HCT116 (cell line): ENCODE data around the gene TGFBR3. TPM values are rescaled to one million over a fixed set of nuclear protein-coding genes. Genes with fewer than 3 reads are reported as not detected.

ENCODE experiments used
- ATAC-seq: fragments of 200-7000 bp; cut with Tn5 transposase; 2 replicates; pipeline ENCODE4 v1.9.1; 2020; ENCODE audit warnings: mild to moderate bottlenecking, moderate library complexity
- BruUV-seq: library from RNA; stranded (reverse); fragments of 400-500 nt; replicated peaks from 2 replicates; lab custom pipeline; 2021; lab: Mats Ljungman, UMichigan
- CTCF ChIA-PET: fragments of 300-600 bp; sonication (Branson Sonifier 250); formaldehyde crosslinking; loops from one replicate; lab custom pipeline; 2021; ENCODE audit warnings: antibody characterized with exemption; lab: Charles Lee
- POLR2A ChIA-PET: fragments of 300-600, 350-600 bp; sonication (Branson Sonifier 250); formaldehyde crosslinking; loops from one replicate; lab custom pipeline; 2021; ENCODE audit warnings: antibody characterized with exemption; lab: Charles Lee
- RAD21 ChIA-PET, 2 experiments: fragments of 300-600 bp; sonication (Branson Sonifier 250); formaldehyde crosslinking; loops; one replicate each; lab custom pipeline; 2023; ENCODE audit warnings: low total read pairs in 2 of 2; ENCODE audit not compliant: uncharacterized antibody in 2 of 2, unreplicated experiment in 2 of 2, low non-redundant PET in 1 of 2; lab: Charles Lee
- DNase-seq: peaks from one replicate; pipeline ENCODE4 v3.0.0-alpha.2; 2010; ENCODE audit warnings: low read depth, low spot score
- H2AFZ ChIP-seq: fragments of 200-600 bp; shearing (Covaris generic), sonication (generic); 2 replicates; pipeline ENCODE4 v1.6.1; 2017; ENCODE audit warnings: low read depth, mixed run types, mixed read lengths, antibody characterized with exemption, low read length; ENCODE audit not compliant: poor library complexity, severe bottlenecking
- H3K27ac ChIP-seq: 2 replicates; pipeline ENCODE4 v1.5.1; 2012; ENCODE audit warnings: low read depth, low read length
- H3K27me3 ChIP-seq: fragments of 200-600 bp; sonication (generic); 2 replicates; pipeline ENCODE4 v1.6.1; 2016; ENCODE audit warnings: mixed run types, low read length, mixed read lengths; ENCODE audit not compliant: insufficient read depth
- H3K36me3 ChIP-seq, 2 experiments: fragments of 200-500 bp in 1 of 2; fragments of 200-600 bp in 1 of 2; sonication (Bioruptor generic) in 1 of 2; sonication (generic) in 1 of 2; 2 replicates each; pipeline versions ENCODE4 v1.5.1 to v1.6.1; 2014 to 2016; ENCODE audit warnings: low read length in 2 of 2, inconsistent platforms in 1 of 2, mixed read lengths in 1 of 2, mixed run types in 1 of 2; ENCODE audit not compliant: insufficient read depth in 2 of 2, control insufficient read depth in 1 of 2
- H3K4me1 ChIP-seq, 2 experiments: fragments of 200-600 bp in 1 of 2; sonication (generic) in 1 of 2; 2 replicates each; pipeline versions ENCODE4 v1.5.1 to v1.6.1; 2012 to 2017; ENCODE audit warnings: low read length in 2 of 2, inconsistent platforms in 1 of 2, mild to moderate bottlenecking in 1 of 2, mixed read lengths in 1 of 2, mixed run types in 1 of 2, moderate library complexity in 1 of 2; ENCODE audit not compliant: insufficient read depth in 2 of 2, control insufficient read depth in 1 of 2
- H3K4me2 ChIP-seq: fragments of 200-600 bp; sonication (generic); 2 replicates; pipeline ENCODE4 v1.6.1; 2017; ENCODE audit warnings: mixed run types, low read length, mixed read lengths
- H3K4me3 ChIP-seq, 2 experiments: fragments of 200-600 bp in 1 of 2; sonication (generic) in 1 of 2; replicated peaks in 1 of 2; 2 replicates each; pipeline ENCODE4 v1.5.1; 2011 to 2016; ENCODE audit warnings: low read length in 2 of 2, control low read depth in 1 of 2, low read depth in 1 of 2, mild to moderate bottlenecking in 1 of 2, mixed read lengths in 1 of 2, mixed run types in 1 of 2
- H3K79me2 ChIP-seq: fragments of 200-600 bp; sonication (generic); 2 replicates; pipeline ENCODE4 v1.6.1; 2017; ENCODE audit warnings: mild to moderate bottlenecking, mixed run types, low read length, moderate library complexity, mixed read lengths; ENCODE audit not compliant: insufficient read depth
- H3K9ac ChIP-seq: fragments of 200-600 bp; sonication (generic); 2 replicates; pipeline ENCODE4 v1.6.1; 2016; ENCODE audit warnings: low read length, mixed read lengths
- H3K9me2 ChIP-seq: fragments of 200-600 bp; sonication (generic), shearing (Covaris generic); 2 replicates; pipeline ENCODE4 v1.6.1; 2017; ENCODE audit warnings: mixed run types, mild to moderate bottlenecking, moderate library complexity; ENCODE audit not compliant: insufficient read depth
- H3K9me3 ChIP-seq, 2 experiments: fragments of 200-500 bp in 1 of 2; fragments of 200-600 bp in 1 of 2; sonication (Bioruptor generic) in 1 of 2; sonication (generic) in 1 of 2; 2 replicates each; pipeline ENCODE4 v1.6.1; 2014 to 2017; ENCODE audit warnings: low read length in 2 of 2, mixed read lengths in 2 of 2, inconsistent platforms in 1 of 2, low read depth in 1 of 2, mild to moderate bottlenecking in 1 of 2, mixed run types in 1 of 2, moderate library complexity in 1 of 2; ENCODE audit not compliant: control insufficient read depth in 1 of 2, insufficient read depth in 1 of 2
- H4K20me1 ChIP-seq: fragments of 200-600 bp; sonication (generic), shearing (Covaris generic); 2 replicates; pipeline ENCODE4 v1.6.1; 2017; ENCODE audit warnings: mixed run types, mild to moderate bottlenecking, moderate library complexity; ENCODE audit not compliant: insufficient read depth
- POLR2AphosphoS5 ChIP-seq: IDR thresholded peaks from 2 replicates; pipeline ENCODE4 v1.6.1; 2011; ENCODE audit warnings: mild to moderate bottlenecking, low read depth, low read length, moderate library complexity
- RAD21 ChIP-seq: IDR thresholded peaks from 2 replicates; pipeline ENCODE4 v1.6.1; 2012; ENCODE audit warnings: low read depth, mild to moderate bottlenecking
- YY1 ChIP-seq: IDR thresholded peaks from 2 replicates; pipeline ENCODE4 v1.6.1; 2011; ENCODE audit warnings: low read length, low read depth, moderate library complexity, mild to moderate bottlenecking; ENCODE audit not compliant: insufficient replicate concordance; ENCODE audit errors: extremely low read depth
- ZFX ChIP-seq: fragments of 450-650 bp; IDR thresholded peaks from 2 replicates; pipeline ENCODE4 v1.6.1; 2017
- intact Hi-C: fragments of 100-400 bp; cut with micrococcal nuclease; formaldehyde crosslinking; loops from 2 replicates; pipeline ENCODE4 v1.10.0; 2022
- total RNA-seq: library from RNA; stranded (reverse); gene quantifications from one replicate; pipeline ENCODE4 v1.2.1, GENCODE V29; 2021; ENCODE audit not compliant: unreplicated experiment
- TF ChIP-seq, protein P1 (sequence below): IDR thresholded peaks from 2 replicates; pipeline ENCODE4 v1.6.1; 2012
- TF ChIP-seq, protein P2 (sequence below): IDR thresholded peaks from 2 replicates; pipeline ENCODE4 v1.6.1; 2012; ENCODE audit warnings: low read depth
- TF ChIP-seq, protein P3 (sequence below): IDR thresholded peaks from 2 replicates; pipeline ENCODE4 v1.6.1; 2012

Gene TGFBR3
- total RNA-seq, 1 experiment from 2014 or later = 7.1 TPM

DNA sequence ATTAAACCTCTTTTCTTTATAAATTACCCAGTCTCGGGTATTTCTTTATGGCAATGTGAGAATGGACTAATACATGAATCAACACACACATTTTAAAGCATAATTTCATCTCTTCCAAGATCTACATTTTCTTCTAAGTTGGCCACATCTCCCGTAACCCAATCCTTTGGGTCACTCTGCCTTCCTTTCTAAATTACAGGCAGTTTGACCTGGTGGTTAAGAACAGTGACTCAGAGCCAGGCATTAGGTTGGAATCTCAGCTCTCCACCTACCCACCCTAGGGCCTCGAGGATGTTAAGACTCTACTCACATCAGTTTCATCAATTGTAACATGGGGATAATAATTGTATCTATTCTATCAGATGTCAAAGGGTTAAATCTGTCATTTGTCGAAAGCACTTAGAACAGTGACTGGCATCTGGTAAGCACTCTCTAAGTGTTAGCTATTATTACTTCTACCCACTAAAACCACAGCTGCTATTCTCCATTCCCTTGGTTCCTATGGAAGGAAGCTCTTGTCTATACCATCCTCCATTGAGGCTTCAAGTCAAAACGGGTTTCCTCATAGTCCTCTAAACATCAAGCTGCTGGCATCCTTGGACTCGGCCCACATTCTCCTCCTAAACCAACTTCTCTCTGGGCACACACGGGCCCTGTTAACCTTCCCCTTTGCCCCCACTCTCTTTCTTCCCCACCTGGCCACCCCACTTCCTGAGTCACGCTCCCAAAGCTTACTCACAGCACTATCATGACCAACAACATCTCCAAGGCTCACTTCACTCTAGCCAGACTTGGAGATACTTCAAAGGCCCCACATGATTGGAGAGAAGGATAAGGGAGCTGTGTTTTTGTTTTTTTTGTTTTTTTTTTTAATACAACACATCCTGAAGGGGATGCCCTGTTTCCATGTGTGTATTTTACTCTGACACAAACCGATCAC lies 116.9 kb downstream of the TGFBR3 start:
- Histone ChIP-seq H3K9ac (no peak overlapping the region), H3K4me3 (no peak overlapping the region), H3K27ac (no peak overlapping the region), H3K36me3 (no peaks in the 10 kb centered on the region), H3K4me2 (no peak overlapping the region), H3K27me3 (no peaks in the 10 kb centered on the region), H3K79me2 (no peaks in the 10 kb centered on the region), H3K9me3 (no peaks in the 10 kb centered on the region), H3K4me1 (peaks cover 0 to 10% of the 10 kb centered on the region in 2 experiments; a peak in 1 of 4 replicates), H3K9me2 (no peaks in the 10 kb centered on the region), H2AFZ (no peak overlapping the region), H4K20me1 (no peaks in the 10 kb centered on the region)
- ChIA-PET CTCF (no interaction called here), RAD21 (no interaction called here), POLR2A (no interaction called here)
- DNase-seq (no peak), ATAC-seq (no peak)
- intact Hi-C loops = no loop called here
- BruUV-seq = no TSS peak
- no peak for TF ChIP-seq ZFX
- no peak for TF ChIP-seq POLR2AphosphoS5
- TF ChIP-seq, protein P1, sequence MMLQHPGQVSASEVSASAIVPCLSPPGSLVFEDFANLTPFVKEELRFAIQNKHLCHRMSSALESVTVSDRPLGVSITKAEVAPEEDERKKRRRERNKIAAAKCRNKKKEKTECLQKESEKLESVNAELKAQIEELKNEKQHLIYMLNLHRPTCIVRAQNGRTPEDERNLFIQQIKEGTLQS = no peak
- TF ChIP-seq, protein P2, sequence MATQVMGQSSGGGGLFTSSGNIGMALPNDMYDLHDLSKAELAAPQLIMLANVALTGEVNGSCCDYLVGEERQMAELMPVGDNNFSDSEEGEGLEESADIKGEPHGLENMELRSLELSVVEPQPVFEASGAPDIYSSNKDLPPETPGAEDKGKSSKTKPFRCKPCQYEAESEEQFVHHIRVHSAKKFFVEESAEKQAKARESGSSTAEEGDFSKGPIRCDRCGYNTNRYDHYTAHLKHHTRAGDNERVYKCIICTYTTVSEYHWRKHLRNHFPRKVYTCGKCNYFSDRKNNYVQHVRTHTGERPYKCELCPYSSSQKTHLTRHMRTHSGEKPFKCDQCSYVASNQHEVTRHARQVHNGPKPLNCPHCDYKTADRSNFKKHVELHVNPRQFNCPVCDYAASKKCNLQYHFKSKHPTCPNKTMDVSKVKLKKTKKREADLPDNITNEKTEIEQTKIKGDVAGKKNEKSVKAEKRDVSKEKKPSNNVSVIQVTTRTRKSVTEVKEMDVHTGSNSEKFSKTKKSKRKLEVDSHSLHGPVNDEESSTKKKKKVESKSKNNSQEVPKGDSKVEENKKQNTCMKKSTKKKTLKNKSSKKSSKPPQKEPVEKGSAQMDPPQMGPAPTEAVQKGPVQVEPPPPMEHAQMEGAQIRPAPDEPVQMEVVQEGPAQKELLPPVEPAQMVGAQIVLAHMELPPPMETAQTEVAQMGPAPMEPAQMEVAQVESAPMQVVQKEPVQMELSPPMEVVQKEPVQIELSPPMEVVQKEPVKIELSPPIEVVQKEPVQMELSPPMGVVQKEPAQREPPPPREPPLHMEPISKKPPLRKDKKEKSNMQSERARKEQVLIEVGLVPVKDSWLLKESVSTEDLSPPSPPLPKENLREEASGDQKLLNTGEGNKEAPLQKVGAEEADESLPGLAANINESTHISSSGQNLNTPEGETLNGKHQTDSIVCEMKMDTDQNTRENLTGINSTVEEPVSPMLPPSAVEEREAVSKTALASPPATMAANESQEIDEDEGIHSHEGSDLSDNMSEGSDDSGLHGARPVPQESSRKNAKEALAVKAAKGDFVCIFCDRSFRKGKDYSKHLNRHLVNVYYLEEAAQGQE = no peak
- TF ChIP-seq, protein P3, sequence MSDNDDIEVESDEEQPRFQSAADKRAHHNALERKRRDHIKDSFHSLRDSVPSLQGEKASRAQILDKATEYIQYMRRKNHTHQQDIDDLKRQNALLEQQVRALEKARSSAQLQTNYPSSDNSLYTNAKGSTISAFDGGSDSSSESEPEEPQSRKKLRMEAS = no peak
- no peak for TF ChIP-seq RAD21
- no peak for TF ChIP-seq YY1
